ENCODE data around the gene HNRNPUL2.

DNA sequence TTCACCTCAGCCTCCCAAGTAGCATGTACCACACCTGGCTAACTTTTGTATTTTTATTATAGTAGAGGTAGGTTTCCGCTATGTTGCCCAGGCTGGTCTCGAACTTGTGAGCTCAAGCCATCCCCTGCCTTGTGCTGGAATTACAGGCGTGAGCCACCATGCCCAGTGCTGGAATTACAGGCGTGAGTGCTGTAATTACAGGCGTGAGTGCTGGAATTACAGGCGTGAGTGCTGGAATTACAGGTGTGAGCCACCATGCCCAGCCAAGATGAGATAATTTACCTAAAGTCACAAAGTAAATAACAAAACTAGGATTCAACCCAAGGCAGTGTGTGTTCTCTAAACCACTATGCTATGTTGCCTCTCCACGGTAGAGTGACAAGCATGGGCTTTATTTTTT, 44.7 kb downstream of the HNRNPUL2 start:
- TF ChIP-seq, protein P1, sequence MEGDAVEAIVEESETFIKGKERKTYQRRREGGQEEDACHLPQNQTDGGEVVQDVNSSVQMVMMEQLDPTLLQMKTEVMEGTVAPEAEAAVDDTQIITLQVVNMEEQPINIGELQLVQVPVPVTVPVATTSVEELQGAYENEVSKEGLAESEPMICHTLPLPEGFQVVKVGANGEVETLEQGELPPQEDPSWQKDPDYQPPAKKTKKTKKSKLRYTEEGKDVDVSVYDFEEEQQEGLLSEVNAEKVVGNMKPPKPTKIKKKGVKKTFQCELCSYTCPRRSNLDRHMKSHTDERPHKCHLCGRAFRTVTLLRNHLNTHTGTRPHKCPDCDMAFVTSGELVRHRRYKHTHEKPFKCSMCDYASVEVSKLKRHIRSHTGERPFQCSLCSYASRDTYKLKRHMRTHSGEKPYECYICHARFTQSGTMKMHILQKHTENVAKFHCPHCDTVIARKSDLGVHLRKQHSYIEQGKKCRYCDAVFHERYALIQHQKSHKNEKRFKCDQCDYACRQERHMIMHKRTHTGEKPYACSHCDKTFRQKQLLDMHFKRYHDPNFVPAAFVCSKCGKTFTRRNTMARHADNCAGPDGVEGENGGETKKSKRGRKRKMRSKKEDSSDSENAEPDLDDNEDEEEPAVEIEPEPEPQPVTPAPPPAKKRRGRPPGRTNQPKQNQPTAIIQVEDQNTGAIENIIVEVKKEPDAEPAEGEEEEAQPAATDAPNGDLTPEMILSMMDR (IDR thresholded peaks at IDR 0.05 in 8 of 11, conservative IDR thresholded peaks at IDR 0.05 in 3 of 11) = no peak
- no peak for TF ChIP-seq POLR2A (IDR thresholded peaks at IDR 0.05)
- no peak for TF ChIP-seq POLR2AphosphoS5 (IDR thresholded peaks at IDR 0.05)

Measured in spleen (tissue), 7 donors.